GM23338 (cell line): ENCODE measurements around the gene CCDC3. TPM values are rescaled to one million over a fixed set of nuclear protein-coding genes. Genes with fewer than 3 reads are reported as not detected.

Source experiments
- ATAC-seq: fragments of 200-7000 bp; cut with Tn5 transposase; 3 replicates; pipeline ENCODE4 v1.9.1; 2020
- DNase-seq: peaks from one replicate; pipeline ENCODE4 v3.0.0-alpha.2; 2015; ENCODE audit warnings: low spot score
- H2AFZ ChIP-seq: fragments of 200-600 bp; sonication (generic); 2 replicates; pipeline ENCODE4 v1.8.0; 2016; ENCODE audit warnings: antibody characterized with exemption, mild to moderate bottlenecking, moderate library complexity
- H3F3A ChIP-seq: fragments of 200-600 bp; sonication (generic); replicated peaks from 2 replicates; pipeline ENCODE4 v1.8.0; 2017; ENCODE audit warnings: antibody characterized with exemption, mixed run types, low read depth
- H3K27ac ChIP-seq: fragments of 200-600 bp; sonication (generic); 2 replicates; pipeline ENCODE4 v1.6.1; 2016; ENCODE audit warnings: low read depth
- H3K27me3 ChIP-seq: fragments of 200-600 bp; sonication (generic); 2 replicates; pipeline ENCODE4 v1.8.0; 2016; ENCODE audit warnings: mild to moderate bottlenecking, mixed run types, moderate library complexity; ENCODE audit not compliant: insufficient read depth
- H3K36me3 ChIP-seq: fragments of 200-600 bp; sonication (generic); 2 replicates; pipeline ENCODE4 v1.8.0; 2016; ENCODE audit warnings: mild to moderate bottlenecking; ENCODE audit not compliant: insufficient read depth
- H3K4me1 ChIP-seq: fragments of 200-600 bp; sonication (generic); 2 replicates; pipeline ENCODE4 v1.8.0; 2016; ENCODE audit warnings: mild to moderate bottlenecking, moderate library complexity; ENCODE audit not compliant: insufficient read depth
- H3K4me2 ChIP-seq: fragments of 200-600 bp; sonication (generic); 2 replicates; pipeline ENCODE4 v1.7.1; 2017; ENCODE audit warnings: mixed run types
- H3K4me3 ChIP-seq: fragments of 200-600 bp; sonication (generic); 2 replicates; pipeline ENCODE4 v1.6.1; 2016; ENCODE audit warnings: mixed run types
- H3K79me2 ChIP-seq: fragments of 200-600 bp; sonication (generic); replicated peaks from 2 replicates; pipeline ENCODE4 v1.8.0; 2017; ENCODE audit warnings: mild to moderate bottlenecking; ENCODE audit not compliant: insufficient read depth
- H3K9me2 ChIP-seq: fragments of 200-600 bp; sonication (generic); 2 replicates; pipeline ENCODE4 v1.8.0; 2017; ENCODE audit not compliant: insufficient read depth
- H4K20me1 ChIP-seq: fragments of 200-600 bp; sonication (generic); replicated peaks from 2 replicates; pipeline ENCODE4 v1.8.0; 2017; ENCODE audit warnings: mild to moderate bottlenecking; ENCODE audit not compliant: insufficient read depth
- H3K27ac Mint-ChIP-seq: 2 replicates; pipeline ENCODE4 v1.8.0; 2020; ENCODE audit warnings: inconsistent platforms, mild to moderate bottlenecking, moderate library complexity, mixed read lengths
- H3K27me3 Mint-ChIP-seq: 3 replicates; pipeline ENCODE4 v1.8.0; 2022; ENCODE audit warnings: low read depth, mild to moderate bottlenecking, moderate library complexity, mixed read lengths, inconsistent platforms; ENCODE audit not compliant: insufficient read depth, poor library complexity
- H3K36me3 Mint-ChIP-seq: 3 replicates; pipeline ENCODE4 v1.8.0; 2021; ENCODE audit warnings: low read depth, mild to moderate bottlenecking, inconsistent platforms, moderate library complexity, mixed read lengths
- H3K4me1 Mint-ChIP-seq: 3 replicates; pipeline ENCODE4 v1.8.0; 2020; ENCODE audit warnings: mild to moderate bottlenecking, inconsistent platforms, mixed read lengths
- H3K4me3 Mint-ChIP-seq: 3 replicates; pipeline ENCODE4 v1.8.0; 2021; ENCODE audit warnings: moderate library complexity, mild to moderate bottlenecking, inconsistent platforms, mixed read lengths
- H3K9me3 Mint-ChIP-seq: 3 replicates; pipeline ENCODE4 v1.8.0; 2020; ENCODE audit warnings: moderate library complexity, mild to moderate bottlenecking, inconsistent platforms, mixed read lengths
- CREB1 ChIP-seq: fragments of 250-450 bp; sonication (Bioruptor Pico); IDR thresholded peaks from 2 replicates; pipeline ENCODE4 v1.5.0; 2020; ENCODE audit warnings: low read depth, mild to moderate bottlenecking, moderate library complexity
- EZH2phosphoT487 ChIP-seq: fragments of 200-600 bp; sonication (generic); IDR thresholded peaks from one replicate; pipeline ENCODE4 v1.8.1; 2018; ENCODE audit warnings: antibody characterized with exemption; ENCODE audit not compliant: unreplicated experiment
- JUNB ChIP-seq: IDR thresholded peaks from one replicate; pipeline ENCODE4 v1.6.1; 2016; ENCODE audit warnings: antibody characterized with exemption; ENCODE audit not compliant: unreplicated experiment
- POLR2AphosphoS5 ChIP-seq: IDR thresholded peaks from 2 replicates; pipeline ENCODE4 v1.6.1; 2016; ENCODE audit warnings: antibody characterized with exemption, low read depth
- REST ChIP-seq: IDR thresholded peaks from one replicate; pipeline ENCODE4 v1.6.1; 2018; ENCODE audit warnings: antibody characterized with exemption; ENCODE audit not compliant: unreplicated experiment
- STAT1 ChIP-seq: IDR thresholded peaks from one replicate; pipeline ENCODE4 v1.6.1; 2016; ENCODE audit warnings: antibody characterized with exemption; ENCODE audit not compliant: unreplicated experiment
- ZNF114 ChIP-seq: fragments of 250-450 bp; sonication (Bioruptor Pico); IDR thresholded peaks from 2 replicates; pipeline ENCODE4 v1.5.0; 2020; ENCODE audit warnings: mild to moderate bottlenecking, moderate library complexity
- polyA plus RNA-seq: library from polyadenylated mRNA; unstranded; fragments of >200 nt; fragmentation: Nextera tagmentation; extraction: Ambion mirVana; gene quantifications from 2 replicates; pipeline ENCODE4 v1.2.1, GENCODE V29; 2016
- total RNA-seq: library from RNA; depleted of rRNA; stranded (reverse); fragments of >200 nt; shearing (Covaris generic); gene quantifications from 2 replicates; pipeline ENCODE4 v1.2.3, GENCODE V29; 2014

The CCDC3 gene
- total and polyA plus RNA-seq, 2 experiments from 2014 or later, result 1.4 to 5.2 TPM

GRCh38 chr10:12915637-12916168 lies 85.8 kb downstream of the CCDC3 start (continued):
- TF ChIP-seq EZH2phosphoT487, result no peak
- TF ChIP-seq JUNB, result no peak
- no peak for TF ChIP-seq POLR2AphosphoS5
- TF ChIP-seq CREB1, result no peak

- H3K27ac Mint-ChIP-seq, result no peak overlapping the region
- no peak overlapping the region for H3K27ac ChIP-seq
- H3K9me2 ChIP-seq, result 0 out of 2 replicates have a peak, but pooled peaks cover 4% of the 10 kb centered on the region
- ATAC-seq (no peak), DNase-seq (no peak)
- H3K36me3 ChIP-seq, result no peaks in the 10 kb centered on the region
- no peaks in the 10 kb centered on the region for H3F3A ChIP-seq
- H3K9me3 Mint-ChIP-seq, result no peaks in the 10 kb centered on the region
- no peak overlapping the region for H3K4me2 ChIP-seq
- no peak overlapping the region for H3K4me3 ChIP-seq
- TF ChIP-seq ZNF114 (CRISPR knock-in tag), result no peak
- peaks cover 2% of the 10 kb centered on the region for H3K27me3 Mint-ChIP-seq
- H2AFZ ChIP-seq, result no peak overlapping the region
- no peak overlapping the region for H3K4me3 Mint-ChIP-seq
- H3K36me3 Mint-ChIP-seq, result no peaks in the 10 kb centered on the region
- no peaks in the 10 kb centered on the region for H3K4me1 ChIP-seq
- no peaks in the 10 kb centered on the region for H3K79me2 ChIP-seq
- H3K27me3 ChIP-seq, result no peaks in the 10 kb centered on the region
- H4K20me1 ChIP-seq, result no peaks in the 10 kb centered on the region
- no peaks in the 10 kb centered on the region for H3K4me1 Mint-ChIP-seq
These were observed 87.4 kb downstream of the CCDC3 start for GRCh38 chr10:12914111-12914510.

GRCh38 chr10:12911795-12912194 lies 89.7 kb downstream of the CCDC3 start:
- Histone ChIP-seq H4K20me1 (no peaks in the 10 kb centered on the region), H3K9me2 (0 out of 2 replicates have a peak, but pooled peaks cover 4% of the 10 kb centered on the region), H2AFZ (no peak overlapping the region), H3K79me2 (no peaks in the 10 kb centered on the region), H3K4me2 (no peak overlapping the region), H3K4me1 (no peaks in the 10 kb centered on the region), H3K27ac (no peak overlapping the region), H3K27me3 (no peaks in the 10 kb centered on the region), H3K4me3 (no peak overlapping the region), H3F3A (no peaks in the 10 kb centered on the region), H3K36me3 (no peaks in the 10 kb centered on the region)
- Mint-ChIP-seq H3K4me3 (no peak overlapping the region), H3K9me3 (no peaks in the 10 kb centered on the region), H3K36me3 (no peaks in the 10 kb centered on the region), H3K27me3 (peaks cover 4% of the 10 kb centered on the region), H3K27ac (no peak overlapping the region), H3K4me1 (no peaks in the 10 kb centered on the region)
- no peak for TF ChIP-seq STAT1
- TF ChIP-seq CREB1, result no peak
- no peak for TF ChIP-seq ZNF114 (CRISPR knock-in tag)
- TF ChIP-seq POLR2AphosphoS5, result no peak
- TF ChIP-seq REST, result no peak
- no peak for TF ChIP-seq EZH2phosphoT487
- DNase-seq (no peak), ATAC-seq (no peak)
